Measurements from ENCODE around the gene THRB. TPM values are rescaled to one million over a fixed set of nuclear protein-coding genes. Genes with fewer than 3 reads are reported as not detected.
A peak's percentile ranks its signal among the peaks of the same experiment; 100 is the strongest.

Gene THRB
- total and polyA plus RNA-seq, 9 of the 15 experiments (the other 6 are each of a cell fraction or from before 2014, with no cell fraction given), result 1.7 to 14.9 (median 6.9) TPM

- TF ChIP-seq ATF1 (CRISPR knock-in tag; IDR thresholded peaks at IDR 0.05) (no peak), ATF1 (tag; IDR thresholded peaks at IDR 0.05) (no peak), YBX1 (IDR thresholded peaks at IDR 0.05) (no peak), ATF7 (IDR thresholded peaks at IDR 0.05) (no peak), ZFX (CRISPR knock-in tag; IDR thresholded peaks at IDR 0.05) (no peak), CHD2 (IDR thresholded peaks at IDR 0.05; ENCODE audit: low read depth, low read length) (no peak), PHF20 (IDR thresholded peaks at IDR 0.05; ENCODE audit: partially characterized antibody) (no peak), ETV1 (tag; conservative IDR thresholded peaks at IDR 0.05; ENCODE audit: low read depth) (peak; percentile 44; the same call in 1 of the 2 replicates), GABPB2 (CRISPR knock-in tag; conservative IDR thresholded peaks at IDR 0.05) (no peak), TRIM25 (IDR thresholded peaks at IDR 0.05; ENCODE audit: borderline replicate concordance) (no peak), PCBP2 (IDR thresholded peaks at IDR 0.05; ENCODE audit: low read depth, low read length, poor library complexity, severe bottlenecking) (no peak), TCF7L2 (IDR thresholded peaks at IDR 0.05; ENCODE audit: low read depth, low read length) (no peak), HNRNPUL1 (IDR thresholded peaks at IDR 0.05; ENCODE audit: low read length) (no peak), C11orf30 (IDR thresholded peaks at IDR 0.05; ENCODE audit: low read depth) (peak; percentile 43), TAF9B (IDR thresholded peaks at IDR 0.05; ENCODE audit: partially characterized antibody) (no peak), POLR3A (IDR thresholded peaks at IDR 0.05; ENCODE audit: borderline replicate concordance, extremely low read depth, insufficient read depth, insufficient read length) (no peak)
- TF ChIP-seq, protein P1, sequence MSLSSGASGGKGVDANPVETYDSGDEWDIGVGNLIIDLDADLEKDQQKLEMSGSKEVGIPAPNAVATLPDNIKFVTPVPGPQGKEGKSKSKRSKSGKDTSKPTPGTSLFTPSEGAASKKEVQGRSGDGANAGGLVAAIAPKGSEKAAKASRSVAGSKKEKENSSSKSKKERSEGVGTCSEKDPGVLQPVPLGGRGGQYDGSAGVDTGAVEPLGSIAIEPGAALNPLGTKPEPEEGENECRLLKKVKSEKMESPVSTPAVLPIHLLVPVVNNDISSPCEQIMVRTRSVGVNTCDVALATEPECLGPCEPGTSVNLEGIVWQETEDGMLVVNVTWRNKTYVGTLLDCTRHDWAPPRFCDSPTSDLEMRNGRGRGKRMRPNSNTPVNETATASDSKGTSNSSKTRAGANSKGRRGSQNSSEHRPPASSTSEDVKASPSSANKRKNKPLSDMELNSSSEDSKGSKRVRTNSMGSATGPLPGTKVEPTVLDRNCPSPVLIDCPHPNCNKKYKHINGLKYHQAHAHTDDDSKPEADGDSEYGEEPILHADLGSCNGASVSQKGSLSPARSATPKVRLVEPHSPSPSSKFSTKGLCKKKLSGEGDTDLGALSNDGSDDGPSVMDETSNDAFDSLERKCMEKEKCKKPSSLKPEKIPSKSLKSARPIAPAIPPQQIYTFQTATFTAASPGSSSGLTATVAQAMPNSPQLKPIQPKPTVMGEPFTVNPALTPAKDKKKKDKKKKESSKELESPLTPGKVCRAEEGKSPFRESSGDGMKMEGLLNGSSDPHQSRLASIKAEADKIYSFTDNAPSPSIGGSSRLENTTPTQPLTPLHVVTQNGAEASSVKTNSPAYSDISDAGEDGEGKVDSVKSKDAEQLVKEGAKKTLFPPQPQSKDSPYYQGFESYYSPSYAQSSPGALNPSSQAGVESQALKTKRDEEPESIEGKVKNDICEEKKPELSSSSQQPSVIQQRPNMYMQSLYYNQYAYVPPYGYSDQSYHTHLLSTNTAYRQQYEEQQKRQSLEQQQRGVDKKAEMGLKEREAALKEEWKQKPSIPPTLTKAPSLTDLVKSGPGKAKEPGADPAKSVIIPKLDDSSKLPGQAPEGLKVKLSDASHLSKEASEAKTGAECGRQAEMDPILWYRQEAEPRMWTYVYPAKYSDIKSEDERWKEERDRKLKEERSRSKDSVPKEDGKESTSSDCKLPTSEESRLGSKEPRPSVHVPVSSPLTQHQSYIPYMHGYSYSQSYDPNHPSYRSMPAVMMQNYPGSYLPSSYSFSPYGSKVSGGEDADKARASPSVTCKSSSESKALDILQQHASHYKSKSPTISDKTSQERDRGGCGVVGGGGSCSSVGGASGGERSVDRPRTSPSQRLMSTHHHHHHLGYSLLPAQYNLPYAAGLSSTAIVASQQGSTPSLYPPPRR (CRISPR knock-in tag; IDR thresholded peaks at IDR 0.05; ENCODE audit: borderline replicate concordance), result no peak
These were observed 15.5 kb upstream of the THRB start (continued) for GRCh38 chr3:24510030-24510648.

All from K562 (cell line).